B cell (primary cell): ENCODE data around the gene CFAP77. TPM values are rescaled to one million over a fixed set of nuclear protein-coding genes. Genes with fewer than 3 reads are reported as not detected.

Source experiments
- ATAC-seq: fragments of 200-7000 bp; cut with Tn5 transposase; one replicate; pipeline ENCODE4 v1.10.0; 2021; ENCODE audit warnings: low read depth, mild to moderate bottlenecking, moderate number of reproducible peaks, moderate library complexity
- CTCF ChIA-PET: fragments of 350-600 bp; sonication (Branson Sonifier 250); formaldehyde crosslinking; loops from one replicate; lab custom pipeline; 2021; ENCODE audit warnings: antibody characterized with exemption, inconsistent platforms; lab: Charles Lee
- POLR2A ChIA-PET: fragments of 350-600 bp; sonication (Branson Sonifier 250); formaldehyde crosslinking; loops from one replicate; lab custom pipeline; 2021; ENCODE audit warnings: antibody characterized with exemption; lab: Charles Lee
- DNase-seq: peaks from one replicate; pipeline ENCODE4 v3.0.0; 2013
- H2AFZ ChIP-seq: 2 replicates; pipeline ENCODE4 v1.6.1; 2012; ENCODE audit warnings: mild to moderate bottlenecking, low read depth, low read length; ENCODE audit not compliant: insufficient read depth, poor library complexity, severe bottlenecking
- H3K27ac ChIP-seq, 2 donors: 1 replicate in 1 of 2; 2 replicates in 1 of 2; pipeline ENCODE4 v1.5.1; 2012 to 2013; ENCODE audit warnings: low read length in 2 of 2, mild to moderate bottlenecking in 2 of 2, moderate library complexity in 1 of 2
- H3K27me3 ChIP-seq, 4 experiments: fragments of 200-600 bp in 1 of 4; sonication (generic) in 1 of 4; replicated peaks in 1 of 4; 1 replicate in 2 of 4; 2 replicates in 2 of 4; pipeline versions ENCODE4 v1.6.1 to v1.7.0; 2013 to 2016; ENCODE audit warnings: low read length in 3 of 4, mild to moderate bottlenecking in 2 of 4, mixed read lengths in 1 of 4, moderate library complexity in 1 of 4; ENCODE audit not compliant: insufficient read depth in 4 of 4, control insufficient read depth in 3 of 4; ENCODE audit errors: control extremely low read depth in 1 of 4
- H3K36me3 ChIP-seq, 2 experiments: replicated peaks in 1 of 2; 1 replicate in 1 of 2; 2 replicates in 1 of 2; pipeline versions ENCODE4 v1.6.1 to v1.7.1; 2013; ENCODE audit warnings: low read length in 1 of 2; ENCODE audit not compliant: insufficient read depth in 2 of 2, control insufficient read depth in 1 of 2; ENCODE audit errors: control extremely low read depth in 1 of 2, extremely low read depth in 1 of 2
- H3K4me1 ChIP-seq, 2 donors: fragments of 200-600 bp in 1 of 2; sonication (generic) in 1 of 2; 1 replicate in 1 of 2; 2 replicates in 1 of 2; pipeline versions ENCODE4 v1.5.1 to v1.6.1; 2013 to 2017; ENCODE audit warnings: low read length in 2 of 2; ENCODE audit not compliant: control insufficient read depth in 2 of 2, insufficient read depth in 2 of 2
- H3K4me2 ChIP-seq: replicated peaks from 2 replicates; pipeline ENCODE3; 2012; ENCODE audit warnings: mild to moderate bottlenecking, low read depth, low read length; ENCODE audit not compliant: poor library complexity, severe bottlenecking
- H3K4me3 ChIP-seq, 5 experiments: fragments of 200-600 bp in 1 of 5; sonication (generic) in 1 of 5; 1 replicate in 3 of 5; 2 replicates in 2 of 5; pipeline versions ENCODE4 v1.5.1 to v1.7.0; 2011 to 2016; ENCODE audit warnings: low read length in 4 of 5, mild to moderate bottlenecking in 4 of 5, low read depth in 2 of 5, control low read depth in 1 of 5, moderate library complexity in 1 of 5; ENCODE audit not compliant: insufficient read depth in 1 of 5; ENCODE audit errors: control extremely low read depth in 1 of 5, extremely low read depth in 1 of 5
- H3K79me2 ChIP-seq: fragments of 200-600 bp; sonication (generic); one replicate; pipeline ENCODE4 v1.6.0; 2016; ENCODE audit warnings: low read length; ENCODE audit not compliant: control insufficient read depth, insufficient read depth
- H3K9ac ChIP-seq: fragments of 200-600 bp; sonication (generic); 2 replicates; pipeline ENCODE4 v1.6.1; 2017; ENCODE audit warnings: mild to moderate bottlenecking, low read length, moderate library complexity
- H3K9me3 ChIP-seq, 3 donors: one replicate each; pipeline versions ENCODE4 v1.6.1 to v1.7.1; 2013; ENCODE audit warnings: low read length in 2 of 3; ENCODE audit not compliant: control insufficient read depth in 2 of 3, insufficient read depth in 1 of 3; ENCODE audit errors: control extremely low read depth in 1 of 3
- H4K20me1 ChIP-seq: 2 replicates; pipeline ENCODE4 v1.6.0; 2012; ENCODE audit warnings: mild to moderate bottlenecking, low read length; ENCODE audit not compliant: insufficient read depth, control insufficient read depth, poor library complexity, severe bottlenecking
- H3K27ac Mint-ChIP-seq: one replicate; pipeline ENCODE4 v1.8.0; 2021; ENCODE audit warnings: mixed read lengths
- H3K27me3 Mint-ChIP-seq: one replicate; pipeline ENCODE4 v1.8.0; 2021; ENCODE audit warnings: mixed read lengths
- H3K4me1 Mint-ChIP-seq: one replicate; pipeline ENCODE4 v1.8.0; 2021; ENCODE audit warnings: mixed read lengths
- H3K4me3 Mint-ChIP-seq: one replicate; pipeline ENCODE4 v1.8.0; 2021; ENCODE audit warnings: mixed read lengths
- H3K9me3 Mint-ChIP-seq: one replicate; pipeline ENCODE4 v1.8.0; 2022; ENCODE audit warnings: mixed read lengths; ENCODE audit not compliant: insufficient read depth
- EZH2 ChIP-seq: IDR thresholded peaks from 2 replicates; pipeline ENCODE4 v1.6.1; 2012; ENCODE audit warnings: borderline replicate concordance, low read depth, mild to moderate bottlenecking, moderate library complexity, low read length; ENCODE audit not compliant: insufficient read depth, poor library complexity, severe bottlenecking
- WGBS: methylation state at CpG from one replicate; pipeline ENCODE4 v1.1.5; 2013; ENCODE audit warnings: missing lambda C conversion rate; ENCODE audit not compliant: insufficient coverage; 5-methylcytosine and 5-hydroxymethylcytosine counted together
- intact Hi-C: fragments of 100-400 bp; cut with micrococcal nuclease; formaldehyde crosslinking; loops from one replicate; pipeline ENCODE4 v1.10.0; 2022
- polyA plus RNA-seq: library from polyadenylated mRNA; depleted of rRNA; stranded (reverse); fragments of >200 nt; gene quantifications from 2 replicates; pipeline ENCODE4 v1.2.3, GENCODE V29; 2012
- total RNA-seq, 2 donors: library from RNA; stranded (reverse); fragments of 120-200 nt in 1 of 2; gene quantifications; 1 replicate in 1 of 2; 2 replicates in 1 of 2; pipeline versions ENCODE4 v1.2.3 to v1.2.4, GENCODE V29; 2013 to 2022
- TF ChIP-seq, protein P1 (sequence below): fragments of 200-600 bp; IDR thresholded peaks from one replicate; pipeline ENCODE4 v1.8.0; 2022; ENCODE audit warnings: antibody characterized with exemption, mild to moderate bottlenecking

The CFAP77 gene
- total and polyA plus RNA-seq, 2 donors (not counting 1 experiment from before 2014, with no cell fraction given): not detected

DNA sequence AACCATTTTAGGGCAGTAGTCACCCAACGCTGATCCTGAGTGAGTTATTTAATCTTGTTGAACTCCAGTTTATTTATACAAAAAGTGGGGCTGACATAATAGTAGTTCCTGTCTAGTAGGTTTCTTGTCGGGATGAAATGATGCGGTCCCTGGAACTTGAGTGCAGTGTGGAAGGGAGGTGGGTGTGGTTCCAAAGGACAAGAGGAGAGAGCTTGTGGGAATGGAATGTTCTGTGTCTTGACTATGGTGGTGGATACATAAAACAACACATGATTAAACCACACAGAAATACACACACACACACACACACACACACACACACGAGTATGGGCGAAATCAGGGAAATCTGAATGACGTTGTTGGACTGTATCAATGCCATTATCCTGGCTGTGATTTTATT, 106.3 kb downstream of the CFAP77 start:
- Mint-ChIP-seq H3K27me3 (peaks cover 21% of the 10 kb centered on the region), H3K4me3 (no peak overlapping the region), H3K27ac (no peak overlapping the region), H3K9me3 (no peaks in the 10 kb centered on the region), H3K4me1 (no peaks in the 10 kb centered on the region)
- H3K79me2 ChIP-seq: no peaks in the 10 kb centered on the region
- H3K27me3 ChIP-seq: peaks cover 0 to 5% (median 0%) of the 10 kb centered on the region in 4 experiments
- no peak overlapping the region for H3K9ac ChIP-seq
- H3K4me1 ChIP-seq: no peaks in the 10 kb centered on the region
- ChIA-PET CTCF (no interaction called here), POLR2A (no interaction called here)
- no peaks in the 10 kb centered on the region for H3K36me3 ChIP-seq
- no peaks in the 10 kb centered on the region for H3K9me3 ChIP-seq
- no peak overlapping the region for H2AFZ ChIP-seq
- ATAC-seq (no peak), DNase-seq (no peak)
- TF ChIP-seq EZH2: no peak
- TF ChIP-seq, protein P1, sequence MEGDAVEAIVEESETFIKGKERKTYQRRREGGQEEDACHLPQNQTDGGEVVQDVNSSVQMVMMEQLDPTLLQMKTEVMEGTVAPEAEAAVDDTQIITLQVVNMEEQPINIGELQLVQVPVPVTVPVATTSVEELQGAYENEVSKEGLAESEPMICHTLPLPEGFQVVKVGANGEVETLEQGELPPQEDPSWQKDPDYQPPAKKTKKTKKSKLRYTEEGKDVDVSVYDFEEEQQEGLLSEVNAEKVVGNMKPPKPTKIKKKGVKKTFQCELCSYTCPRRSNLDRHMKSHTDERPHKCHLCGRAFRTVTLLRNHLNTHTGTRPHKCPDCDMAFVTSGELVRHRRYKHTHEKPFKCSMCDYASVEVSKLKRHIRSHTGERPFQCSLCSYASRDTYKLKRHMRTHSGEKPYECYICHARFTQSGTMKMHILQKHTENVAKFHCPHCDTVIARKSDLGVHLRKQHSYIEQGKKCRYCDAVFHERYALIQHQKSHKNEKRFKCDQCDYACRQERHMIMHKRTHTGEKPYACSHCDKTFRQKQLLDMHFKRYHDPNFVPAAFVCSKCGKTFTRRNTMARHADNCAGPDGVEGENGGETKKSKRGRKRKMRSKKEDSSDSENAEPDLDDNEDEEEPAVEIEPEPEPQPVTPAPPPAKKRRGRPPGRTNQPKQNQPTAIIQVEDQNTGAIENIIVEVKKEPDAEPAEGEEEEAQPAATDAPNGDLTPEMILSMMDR: no peak
- intact Hi-C loops: no loop called here
- no peaks in the 10 kb centered on the region for H4K20me1 ChIP-seq
- no peak overlapping the region for H3K27ac ChIP-seq
- H3K4me2 ChIP-seq: no peak overlapping the region
- H3K4me3 ChIP-seq: no peak overlapping the region
- WGBS: 92% methylated on average over 2 of the region's 6 CpGs

DNA sequence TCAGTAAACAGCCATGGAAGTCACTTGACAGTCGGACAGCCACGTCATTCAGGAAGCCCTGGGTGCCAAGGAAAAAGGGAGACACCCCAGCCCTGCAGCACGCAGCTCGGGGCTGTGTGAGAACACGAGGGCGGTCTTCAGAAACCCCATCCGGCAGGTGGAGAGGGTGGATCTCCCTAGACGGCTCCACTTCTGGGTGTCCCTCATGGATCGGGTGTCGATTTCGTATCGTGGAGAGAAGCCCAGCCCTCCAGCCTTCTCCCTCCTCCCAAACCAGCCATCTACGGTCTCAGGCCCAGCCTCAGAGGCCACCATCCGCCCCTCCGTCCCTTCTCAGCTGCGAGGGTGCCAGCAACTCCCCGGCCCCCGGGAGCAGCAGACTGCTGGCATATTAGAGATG, 106.9 kb downstream of the CFAP77 start:
- no peaks in the 10 kb centered on the region for H3K79me2 ChIP-seq
- H3K27ac ChIP-seq: no peak overlapping the region
- no peaks in the 10 kb centered on the region for H3K4me1 ChIP-seq
- 42% methylated on average over 4 of the region's 18 CpGs for WGBS
- no peak overlapping the region for H3K4me2 ChIP-seq
- H4K20me1 ChIP-seq: no peaks in the 10 kb centered on the region
- peaks cover 21% of the 10 kb centered on the region for H3K27me3 Mint-ChIP-seq
- no peak overlapping the region for H3K4me3 ChIP-seq
- H3K9ac ChIP-seq: no peak overlapping the region
- no peaks in the 10 kb centered on the region for H3K4me1 Mint-ChIP-seq
- peaks cover 0 to 5% (median 0%) of the 10 kb centered on the region in 4 experiments for H3K27me3 ChIP-seq
- no peak overlapping the region for H3K27ac Mint-ChIP-seq
- POLR2A ChIA-PET: no interaction called here
- no peak for TF ChIP-seq EZH2
- TF ChIP-seq, protein P1: no peak
- H3K9me3 ChIP-seq: no peaks in the 10 kb centered on the region
- intact Hi-C loops: no loop called here
- CTCF ChIA-PET: no interaction called here
- H3K9me3 Mint-ChIP-seq: no peaks in the 10 kb centered on the region
- ATAC-seq (no peak), DNase-seq (no peak)
- no peak overlapping the region for H2AFZ ChIP-seq
- no peak overlapping the region for H3K4me3 Mint-ChIP-seq
- no peaks in the 10 kb centered on the region for H3K36me3 ChIP-seq
